HCT116 (cell line): ENCODE data around the gene POMT1. TPM values are rescaled to one million over a fixed set of nuclear protein-coding genes. Genes with fewer than 3 reads are reported as not detected.

ENCODE experiments used
- ATAC-seq: fragments of 200-7000 bp; cut with Tn5 transposase; 2 replicates; pipeline ENCODE4 v1.9.1; 2020; ENCODE audit warnings: mild to moderate bottlenecking, moderate library complexity
- BruUV-seq: library from RNA; stranded (reverse); fragments of 400-500 nt; replicated peaks from 2 replicates; lab custom pipeline; 2021; lab: Mats Ljungman, UMichigan
- CTCF ChIA-PET: fragments of 300-600 bp; sonication (Branson Sonifier 250); formaldehyde crosslinking; loops from one replicate; lab custom pipeline; 2021; ENCODE audit warnings: antibody characterized with exemption; lab: Charles Lee
- POLR2A ChIA-PET: fragments of 300-600, 350-600 bp; sonication (Branson Sonifier 250); formaldehyde crosslinking; loops from one replicate; lab custom pipeline; 2021; ENCODE audit warnings: antibody characterized with exemption; lab: Charles Lee
- RAD21 ChIA-PET, 2 experiments: fragments of 300-600 bp; sonication (Branson Sonifier 250); formaldehyde crosslinking; loops; one replicate each; lab custom pipeline; 2023; ENCODE audit warnings: low total read pairs in 2 of 2; ENCODE audit not compliant: uncharacterized antibody in 2 of 2, unreplicated experiment in 2 of 2, low non-redundant PET in 1 of 2; lab: Charles Lee
- DNase-seq: peaks from one replicate; pipeline ENCODE4 v3.0.0-alpha.2; 2010; ENCODE audit warnings: low read depth, low spot score
- H2AFZ ChIP-seq: fragments of 200-600 bp; shearing (Covaris generic), sonication (generic); 2 replicates; pipeline ENCODE4 v1.6.1; 2017; ENCODE audit warnings: low read depth, mixed run types, mixed read lengths, antibody characterized with exemption, low read length; ENCODE audit not compliant: poor library complexity, severe bottlenecking
- H3K27ac ChIP-seq: 2 replicates; pipeline ENCODE4 v1.5.1; 2012; ENCODE audit warnings: low read depth, low read length
- H3K27me3 ChIP-seq: fragments of 200-600 bp; sonication (generic); 2 replicates; pipeline ENCODE4 v1.6.1; 2016; ENCODE audit warnings: mixed run types, low read length, mixed read lengths; ENCODE audit not compliant: insufficient read depth
- H3K36me3 ChIP-seq, 2 experiments: fragments of 200-500 bp in 1 of 2; fragments of 200-600 bp in 1 of 2; sonication (Bioruptor generic) in 1 of 2; sonication (generic) in 1 of 2; 2 replicates each; pipeline versions ENCODE4 v1.5.1 to v1.6.1; 2014 to 2016; ENCODE audit warnings: low read length in 2 of 2, inconsistent platforms in 1 of 2, mixed read lengths in 1 of 2, mixed run types in 1 of 2; ENCODE audit not compliant: insufficient read depth in 2 of 2, control insufficient read depth in 1 of 2
- H3K4me1 ChIP-seq, 2 experiments: fragments of 200-600 bp in 1 of 2; sonication (generic) in 1 of 2; 2 replicates each; pipeline versions ENCODE4 v1.5.1 to v1.6.1; 2012 to 2017; ENCODE audit warnings: low read length in 2 of 2, inconsistent platforms in 1 of 2, mild to moderate bottlenecking in 1 of 2, mixed read lengths in 1 of 2, mixed run types in 1 of 2, moderate library complexity in 1 of 2; ENCODE audit not compliant: insufficient read depth in 2 of 2, control insufficient read depth in 1 of 2
- H3K4me2 ChIP-seq: fragments of 200-600 bp; sonication (generic); 2 replicates; pipeline ENCODE4 v1.6.1; 2017; ENCODE audit warnings: mixed run types, low read length, mixed read lengths
- H3K4me3 ChIP-seq, 2 experiments: fragments of 200-600 bp in 1 of 2; sonication (generic) in 1 of 2; replicated peaks in 1 of 2; 2 replicates each; pipeline ENCODE4 v1.5.1; 2011 to 2016; ENCODE audit warnings: low read length in 2 of 2, control low read depth in 1 of 2, low read depth in 1 of 2, mild to moderate bottlenecking in 1 of 2, mixed read lengths in 1 of 2, mixed run types in 1 of 2
- H3K79me2 ChIP-seq: fragments of 200-600 bp; sonication (generic); 2 replicates; pipeline ENCODE4 v1.6.1; 2017; ENCODE audit warnings: mild to moderate bottlenecking, mixed run types, low read length, moderate library complexity, mixed read lengths; ENCODE audit not compliant: insufficient read depth
- H3K9ac ChIP-seq: fragments of 200-600 bp; sonication (generic); 2 replicates; pipeline ENCODE4 v1.6.1; 2016; ENCODE audit warnings: low read length, mixed read lengths
- H3K9me2 ChIP-seq: fragments of 200-600 bp; sonication (generic), shearing (Covaris generic); 2 replicates; pipeline ENCODE4 v1.6.1; 2017; ENCODE audit warnings: mixed run types, mild to moderate bottlenecking, moderate library complexity; ENCODE audit not compliant: insufficient read depth
- H3K9me3 ChIP-seq, 2 experiments: fragments of 200-500 bp in 1 of 2; fragments of 200-600 bp in 1 of 2; sonication (Bioruptor generic) in 1 of 2; sonication (generic) in 1 of 2; 2 replicates each; pipeline ENCODE4 v1.6.1; 2014 to 2017; ENCODE audit warnings: low read length in 2 of 2, mixed read lengths in 2 of 2, inconsistent platforms in 1 of 2, low read depth in 1 of 2, mild to moderate bottlenecking in 1 of 2, mixed run types in 1 of 2, moderate library complexity in 1 of 2; ENCODE audit not compliant: control insufficient read depth in 1 of 2, insufficient read depth in 1 of 2
- H4K20me1 ChIP-seq: fragments of 200-600 bp; sonication (generic), shearing (Covaris generic); 2 replicates; pipeline ENCODE4 v1.6.1; 2017; ENCODE audit warnings: mixed run types, mild to moderate bottlenecking, moderate library complexity; ENCODE audit not compliant: insufficient read depth
- CBX3 ChIP-seq: IDR thresholded peaks from 2 replicates; pipeline ENCODE4 v1.6.1; 2012; ENCODE audit warnings: low read depth
- CEBPB ChIP-seq: IDR thresholded peaks from 2 replicates; pipeline ENCODE4 v1.6.1; 2012; ENCODE audit warnings: low read depth
- EGR1 ChIP-seq: IDR thresholded peaks from 2 replicates; pipeline ENCODE4 v1.6.1; 2012; ENCODE audit warnings: low read depth
- EZH2 ChIP-seq: fragments of 200-600 bp; sonication (generic); IDR thresholded peaks from 2 replicates; pipeline ENCODE4 v1.6.1; 2017; ENCODE audit warnings: antibody characterized with exemption, mixed run types
- EZH2phosphoT487 ChIP-seq: fragments of 200-600 bp; IDR thresholded peaks from 2 replicates; pipeline ENCODE4 v1.6.1; 2018; ENCODE audit warnings: antibody characterized with exemption, borderline replicate concordance
- JUND ChIP-seq: IDR thresholded peaks from 2 replicates; pipeline ENCODE4 v1.6.1; 2012
- POLR2A ChIP-seq: IDR thresholded peaks from 2 replicates; pipeline ENCODE4 v1.7.0; 2011; ENCODE audit warnings: borderline replicate concordance; ENCODE audit not compliant: insufficient read depth, insufficient read length; ENCODE audit errors: extremely low read depth
- RAD21 ChIP-seq: IDR thresholded peaks from 2 replicates; pipeline ENCODE4 v1.6.1; 2012; ENCODE audit warnings: low read depth, mild to moderate bottlenecking
- SIN3A ChIP-seq: IDR thresholded peaks from 2 replicates; pipeline ENCODE4 v1.6.1; 2012; ENCODE audit warnings: low read depth
- SRF ChIP-seq: IDR thresholded peaks from 2 replicates; pipeline ENCODE4 v1.6.1; 2012; ENCODE audit warnings: low read depth
- TCF7L2 ChIP-seq: IDR thresholded peaks from 2 replicates; pipeline ENCODE4 v1.7.0; 2011; ENCODE audit warnings: borderline replicate concordance, inconsistent platforms; ENCODE audit not compliant: insufficient read depth, insufficient read length; ENCODE audit errors: extremely low read depth
- ZFX ChIP-seq: fragments of 450-650 bp; IDR thresholded peaks from 2 replicates; pipeline ENCODE4 v1.6.1; 2017
- intact Hi-C: fragments of 100-400 bp; cut with micrococcal nuclease; formaldehyde crosslinking; loops from 2 replicates; pipeline ENCODE4 v1.10.0; 2022
- total RNA-seq: library from RNA; stranded (reverse); gene quantifications from one replicate; pipeline ENCODE4 v1.2.1, GENCODE V29; 2021; ENCODE audit not compliant: unreplicated experiment
- TF ChIP-seq, protein P1 (sequence below): IDR thresholded peaks from 2 replicates; pipeline ENCODE4 v1.6.1; 2011; ENCODE audit warnings: mild to moderate bottlenecking, low read length, moderate library complexity; ENCODE audit not compliant: insufficient replicate concordance; ENCODE audit errors: extremely low read depth
- TF ChIP-seq, protein P2 (sequence below): IDR thresholded peaks from 2 replicates; pipeline ENCODE4 v1.6.1; 2012
- TF ChIP-seq, protein P3 (sequence below): IDR thresholded peaks from 2 replicates; pipeline ENCODE4 v1.6.1; 2012; ENCODE audit warnings: low read depth

Gene POMT1
- total RNA-seq, 1 experiment from 2014 or later: 21.4 TPM

DNA sequence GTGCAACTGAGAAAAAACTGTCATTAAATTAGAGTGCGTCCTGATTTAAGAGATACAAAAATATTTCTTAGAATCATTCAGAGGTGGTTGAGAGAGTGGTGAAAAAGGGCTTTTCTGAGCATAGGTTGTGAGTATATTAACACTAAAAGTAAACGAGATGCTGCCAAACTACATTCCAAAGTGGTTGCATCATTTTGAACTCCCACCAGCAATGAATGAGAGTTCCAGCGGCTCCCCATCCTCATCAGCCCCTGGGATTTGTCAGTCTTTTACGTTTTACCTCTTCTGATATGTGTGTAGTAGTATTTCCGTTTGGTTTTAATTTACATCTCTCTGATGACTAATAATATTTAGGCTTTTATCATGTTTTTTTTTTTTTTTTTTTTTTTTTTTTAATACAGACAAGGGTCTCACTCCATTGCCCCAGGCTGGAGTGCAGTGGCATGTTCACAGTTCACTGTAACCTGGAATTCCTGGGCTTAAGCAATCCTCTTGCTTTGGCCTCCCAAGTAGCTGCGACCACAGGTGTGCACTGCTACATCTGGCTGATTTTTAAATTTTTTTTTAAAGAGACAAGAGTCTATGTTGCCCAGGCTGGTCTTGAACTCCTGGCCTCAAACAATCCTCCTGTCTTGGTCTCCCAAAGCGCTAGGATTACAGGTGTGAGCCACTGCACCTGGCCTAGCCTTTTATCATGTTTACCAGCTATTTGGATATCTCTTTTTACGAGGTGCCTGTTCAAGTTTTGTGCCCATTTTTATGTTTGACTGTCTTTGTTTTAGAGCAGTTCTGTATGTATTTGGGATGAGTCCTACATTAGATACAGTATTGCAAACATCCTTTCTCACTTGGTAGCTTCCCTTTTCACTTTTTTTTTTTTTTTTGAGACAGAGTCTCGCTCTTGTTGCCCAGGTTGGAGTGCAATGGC is 59.6 kb downstream of the POMT1 start:
- H3K4me2 ChIP-seq: no peak overlapping the region
- no peaks in the 10 kb centered on the region for H3K27me3 ChIP-seq
- H3K4me1 ChIP-seq: no peaks in the 10 kb centered on the region
- H2AFZ ChIP-seq: no peak overlapping the region
- H4K20me1 ChIP-seq: no peaks in the 10 kb centered on the region
- no peaks in the 10 kb centered on the region for H3K79me2 ChIP-seq
- ATAC-seq: no peak
- no peak overlapping the region for H3K27ac ChIP-seq
- peaks cover 0 to 4% of the 10 kb centered on the region in 2 experiments; a peak in 1 of 4 replicates for H3K9me3 ChIP-seq
- no TSS peak for BruUV-seq
- DNase-seq: no peak
- intact Hi-C loops: no loop called here
- no peak overlapping the region for H3K4me3 ChIP-seq
- ChIA-PET CTCF (no interaction called here), RAD21 (no interaction called here), POLR2A (no interaction called here)
- no peaks in the 10 kb centered on the region for H3K9me2 ChIP-seq
- no peak overlapping the region for H3K9ac ChIP-seq
- TF ChIP-seq RAD21 (no peak), EGR1 (no peak), CBX3 (no peak), EZH2 (no peak), SIN3A (no peak), CEBPB (no peak), SRF (no peak), ZFX (no peak), POLR2A (no peak), TCF7L2 (no peak), JUND (no peak), EZH2phosphoT487 (no peak)
- TF ChIP-seq, protein P1, sequence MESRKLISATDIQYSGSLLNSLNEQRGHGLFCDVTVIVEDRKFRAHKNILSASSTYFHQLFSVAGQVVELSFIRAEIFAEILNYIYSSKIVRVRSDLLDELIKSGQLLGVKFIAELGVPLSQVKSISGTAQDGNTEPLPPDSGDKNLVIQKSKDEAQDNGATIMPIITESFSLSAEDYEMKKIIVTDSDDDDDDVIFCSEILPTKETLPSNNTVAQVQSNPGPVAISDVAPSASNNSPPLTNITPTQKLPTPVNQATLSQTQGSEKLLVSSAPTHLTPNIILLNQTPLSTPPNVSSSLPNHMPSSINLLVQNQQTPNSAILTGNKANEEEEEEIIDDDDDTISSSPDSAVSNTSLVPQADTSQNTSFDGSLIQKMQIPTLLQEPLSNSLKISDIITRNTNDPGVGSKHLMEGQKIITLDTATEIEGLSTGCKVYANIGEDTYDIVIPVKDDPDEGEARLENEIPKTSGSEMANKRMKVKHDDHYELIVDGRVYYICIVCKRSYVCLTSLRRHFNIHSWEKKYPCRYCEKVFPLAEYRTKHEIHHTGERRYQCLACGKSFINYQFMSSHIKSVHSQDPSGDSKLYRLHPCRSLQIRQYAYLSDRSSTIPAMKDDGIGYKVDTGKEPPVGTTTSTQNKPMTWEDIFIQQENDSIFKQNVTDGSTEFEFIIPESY: no peak
- TF ChIP-seq, protein P2, sequence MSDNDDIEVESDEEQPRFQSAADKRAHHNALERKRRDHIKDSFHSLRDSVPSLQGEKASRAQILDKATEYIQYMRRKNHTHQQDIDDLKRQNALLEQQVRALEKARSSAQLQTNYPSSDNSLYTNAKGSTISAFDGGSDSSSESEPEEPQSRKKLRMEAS: no peak
- TF ChIP-seq, protein P3, sequence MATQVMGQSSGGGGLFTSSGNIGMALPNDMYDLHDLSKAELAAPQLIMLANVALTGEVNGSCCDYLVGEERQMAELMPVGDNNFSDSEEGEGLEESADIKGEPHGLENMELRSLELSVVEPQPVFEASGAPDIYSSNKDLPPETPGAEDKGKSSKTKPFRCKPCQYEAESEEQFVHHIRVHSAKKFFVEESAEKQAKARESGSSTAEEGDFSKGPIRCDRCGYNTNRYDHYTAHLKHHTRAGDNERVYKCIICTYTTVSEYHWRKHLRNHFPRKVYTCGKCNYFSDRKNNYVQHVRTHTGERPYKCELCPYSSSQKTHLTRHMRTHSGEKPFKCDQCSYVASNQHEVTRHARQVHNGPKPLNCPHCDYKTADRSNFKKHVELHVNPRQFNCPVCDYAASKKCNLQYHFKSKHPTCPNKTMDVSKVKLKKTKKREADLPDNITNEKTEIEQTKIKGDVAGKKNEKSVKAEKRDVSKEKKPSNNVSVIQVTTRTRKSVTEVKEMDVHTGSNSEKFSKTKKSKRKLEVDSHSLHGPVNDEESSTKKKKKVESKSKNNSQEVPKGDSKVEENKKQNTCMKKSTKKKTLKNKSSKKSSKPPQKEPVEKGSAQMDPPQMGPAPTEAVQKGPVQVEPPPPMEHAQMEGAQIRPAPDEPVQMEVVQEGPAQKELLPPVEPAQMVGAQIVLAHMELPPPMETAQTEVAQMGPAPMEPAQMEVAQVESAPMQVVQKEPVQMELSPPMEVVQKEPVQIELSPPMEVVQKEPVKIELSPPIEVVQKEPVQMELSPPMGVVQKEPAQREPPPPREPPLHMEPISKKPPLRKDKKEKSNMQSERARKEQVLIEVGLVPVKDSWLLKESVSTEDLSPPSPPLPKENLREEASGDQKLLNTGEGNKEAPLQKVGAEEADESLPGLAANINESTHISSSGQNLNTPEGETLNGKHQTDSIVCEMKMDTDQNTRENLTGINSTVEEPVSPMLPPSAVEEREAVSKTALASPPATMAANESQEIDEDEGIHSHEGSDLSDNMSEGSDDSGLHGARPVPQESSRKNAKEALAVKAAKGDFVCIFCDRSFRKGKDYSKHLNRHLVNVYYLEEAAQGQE: no peak
- no peaks in the 10 kb centered on the region for H3K36me3 ChIP-seq
